GM12892 (cell line): Measurements from ENCODE around the gene USPL1.
A peak's percentile ranks its signal among the peaks of the same experiment; 100 is the strongest.
"Not testable (repeated sequence)": the region's sequence is repeated elsewhere in the genome, so short reads cannot be mapped to it uniquely, and the experiment has no call there.

ENCODE experiments used
- DNase-seq: peaks from one replicate; pipeline ENCODE4 v3.0.0; 2011; ENCODE audit not compliant: insufficient read length
- FAIRE-seq: peaks from 2 replicates; lab custom pipeline; 2011; peaks lifted over from hg19 to GRCh38; lab: Jason Lieb, UNC
- POLR2A ChIP-seq: IDR thresholded peaks from 2 replicates; pipeline ENCODE4 v1.6.1; 2011; ENCODE audit warnings: low read depth, low read length, control low read depth
- POLR2AphosphoS5 ChIP-seq: IDR thresholded peaks from 2 replicates; pipeline ENCODE4 v1.6.1; 2011; ENCODE audit warnings: low read depth, low read length, control low read depth
- TAF1 ChIP-seq: IDR thresholded peaks from 2 replicates; pipeline ENCODE4 v1.6.1; 2011; ENCODE audit warnings: low read depth, mild to moderate bottlenecking, control low read depth, low read length, borderline replicate concordance

USPL1 gene

DNA sequence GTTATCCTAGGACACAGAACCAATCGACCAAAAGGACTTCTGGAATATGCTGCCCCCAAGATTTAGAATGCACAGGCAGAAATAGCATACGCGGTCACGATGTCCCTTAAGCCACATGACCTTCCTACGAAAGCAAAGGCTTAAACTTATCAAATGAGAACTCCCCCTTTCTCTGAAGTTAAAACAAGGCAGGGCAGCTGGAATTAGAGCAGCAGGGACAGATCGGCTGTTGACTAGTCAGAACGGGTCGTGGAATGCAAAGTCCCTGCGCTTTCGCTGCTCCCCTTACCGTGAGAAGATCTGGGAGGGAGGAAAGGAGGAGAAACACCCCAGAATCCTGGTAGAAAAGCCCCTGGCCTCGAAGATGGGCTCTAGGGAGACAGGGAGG lies 799 bp upstream of the USPL1 start:
- DNase-seq, result peak; percentile 21

DNA sequence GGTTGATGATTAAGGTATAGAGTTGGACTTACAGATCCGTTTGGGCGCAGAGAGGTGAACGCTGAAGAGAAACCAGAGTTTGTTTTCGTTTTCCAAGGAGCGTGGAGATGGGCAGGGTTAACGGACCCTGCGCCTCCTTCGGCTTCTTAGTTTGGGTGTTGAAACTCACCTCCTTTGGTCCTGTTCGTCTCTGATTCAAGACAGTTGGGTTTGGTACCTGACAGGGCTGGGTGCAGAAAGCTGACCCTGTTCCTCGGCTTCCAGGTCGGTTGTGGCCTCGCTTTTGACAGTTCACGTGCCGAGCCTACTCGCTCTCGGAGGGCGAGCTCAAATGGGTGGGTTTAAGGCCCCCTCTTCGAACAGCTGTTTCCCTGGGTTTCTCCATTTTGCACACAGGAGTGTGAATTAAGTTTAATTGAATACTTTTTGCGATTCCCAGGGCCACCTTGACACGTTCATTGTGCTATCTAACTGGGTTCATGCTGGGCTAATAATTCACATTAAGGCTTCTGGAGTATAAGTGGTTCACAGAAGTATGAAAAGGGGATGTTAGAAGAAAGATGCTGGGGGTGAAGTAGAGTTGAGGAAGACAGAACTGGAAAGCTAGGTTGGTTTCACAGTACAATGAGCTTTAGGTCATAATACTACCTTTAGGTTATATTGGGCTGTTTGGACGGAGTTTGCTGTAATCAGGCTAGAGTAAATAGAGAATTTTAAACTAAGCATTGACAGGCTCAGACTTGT lies 638 bp downstream of the USPL1 start:
- FAIRE-seq (peak; percentile 36), DNase-seq (no peak)
- no peak for TF ChIP-seq POLR2AphosphoS5
- TF ChIP-seq POLR2A, result no peak
- no peak for TF ChIP-seq TAF1

More for the DNA sequence above, 799 bp upstream of the USPL1 start:
- no peak for FAIRE-seq
- TF ChIP-seq POLR2A (peak; percentile 81), TAF1 (no peak), POLR2AphosphoS5 (peak; percentile 86)

GRCh38 chr13:30618930-30619279 lies 1.2 kb downstream of the USPL1 start:
- TF ChIP-seq POLR2AphosphoS5 (no peak), POLR2A (no peak), TAF1 (no peak)
- no peak for FAIRE-seq

DNA sequence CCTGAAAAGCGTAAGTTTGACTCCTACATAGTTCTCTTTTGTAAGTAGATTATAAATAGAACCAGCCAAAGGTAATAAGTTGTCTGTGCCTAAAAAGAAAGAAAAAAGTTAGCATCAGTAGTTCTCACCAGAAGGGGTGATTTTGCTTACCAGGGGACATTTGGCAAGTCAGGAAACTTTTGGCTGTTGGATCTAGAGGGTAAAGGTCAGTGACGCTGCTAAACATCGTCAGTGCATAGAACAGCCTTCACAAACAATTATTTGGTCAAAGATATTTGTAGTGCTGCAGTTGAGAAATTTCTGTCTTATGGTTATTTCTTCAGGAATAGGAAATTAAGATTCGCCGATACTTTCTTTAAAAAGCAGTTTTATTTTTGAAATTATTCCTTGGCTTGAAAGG lies 2.0 kb downstream of the USPL1 start:
- FAIRE-seq, result peak; percentile 24
- TF ChIP-seq POLR2AphosphoS5 (no peak), TAF1 (no peak), POLR2A (no peak)
- DNase-seq, result no peak

More at GRCh38 chr13:30618930-30619279, 1.2 kb downstream of the USPL1 start:
- DNase-seq, result no peak

DNA sequence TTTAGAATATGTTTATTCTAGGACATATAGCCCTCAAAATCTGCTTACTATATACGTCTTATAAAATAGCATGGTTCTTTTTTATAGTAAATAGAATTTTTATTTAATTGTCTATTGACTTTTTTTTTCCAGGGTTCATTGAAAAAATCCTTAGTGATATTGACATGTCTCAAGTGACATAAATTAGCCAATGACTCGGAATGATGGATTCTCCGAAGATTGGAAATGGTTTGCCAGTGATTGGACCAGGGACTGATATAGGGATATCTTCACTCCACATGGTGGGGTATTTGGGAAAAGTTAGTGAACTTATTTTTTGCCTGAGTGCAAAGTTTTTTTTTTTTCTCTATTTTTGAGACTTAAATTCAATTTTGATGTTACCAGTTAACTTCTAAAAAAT lies 3.2 kb downstream of the USPL1 start:
- DNase-seq, result no peak
- TF ChIP-seq TAF1, result no peak
- no peak for TF ChIP-seq POLR2AphosphoS5
- no peak for TF ChIP-seq POLR2A
- no peak for FAIRE-seq

DNA sequence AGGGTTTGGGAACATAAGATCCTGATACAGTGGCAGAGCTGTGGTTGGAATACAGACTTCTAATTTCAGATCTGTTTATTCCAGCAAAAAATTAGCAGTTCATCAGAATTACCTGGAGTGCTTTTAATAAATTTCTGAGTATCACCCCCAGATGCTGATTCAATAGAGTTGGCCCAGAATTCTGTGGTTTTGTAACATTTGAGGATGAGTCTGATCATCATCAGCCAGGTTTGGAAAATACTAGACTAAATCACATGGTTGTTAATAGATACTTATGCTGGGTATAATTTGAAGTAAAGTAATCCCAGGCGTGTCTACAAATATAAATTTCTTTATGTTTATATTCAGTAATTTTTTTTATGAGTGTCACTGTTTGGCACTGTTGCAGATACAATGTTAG lies 4.8 kb downstream of the USPL1 start:
- no peak for FAIRE-seq
- DNase-seq, result no peak
- no peak for TF ChIP-seq TAF1
- TF ChIP-seq POLR2AphosphoS5, result no peak
- TF ChIP-seq POLR2A, result no peak

DNA sequence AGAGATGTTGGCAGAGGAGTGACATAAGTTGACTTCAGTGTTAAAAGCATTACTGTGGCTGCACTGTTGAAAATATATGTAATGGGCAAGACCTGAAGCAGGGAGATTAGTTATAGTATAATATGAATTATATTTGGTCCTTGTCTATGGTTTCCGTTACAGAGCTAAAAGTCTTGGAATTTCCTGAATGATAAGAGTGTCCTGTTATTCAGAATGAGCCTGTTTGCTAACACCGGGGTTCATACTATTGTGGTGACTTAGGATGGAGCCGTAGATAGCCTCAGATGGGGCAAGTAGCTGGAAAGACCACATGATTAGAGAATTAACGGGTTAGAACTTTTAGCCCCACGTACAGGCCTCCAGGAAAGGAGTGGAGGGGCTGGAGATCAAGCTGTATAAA lies 5.7 kb downstream of the USPL1 start:
- no peak for DNase-seq
- TF ChIP-seq POLR2A (no peak), POLR2AphosphoS5 (no peak), TAF1 (no peak)
- no peak for FAIRE-seq

GRCh38 chr13:30624630-30625029 lies 6.9 kb downstream of the USPL1 start:
- no peak for FAIRE-seq
- DNase-seq, result no peak
- TF ChIP-seq POLR2A, result no peak
- no peak for TF ChIP-seq TAF1
- TF ChIP-seq POLR2AphosphoS5, result no peak

- FAIRE-seq (no peak), DNase-seq (no peak)
- no peak for TF ChIP-seq POLR2AphosphoS5
These were observed 11.8 kb downstream of the USPL1 start for GRCh38 chr13:30629527-30629926.

- FAIRE-seq, result no peak
- TF ChIP-seq POLR2AphosphoS5 (no peak), TAF1 (no peak), POLR2A (no peak)
- DNase-seq, result no peak
These were observed 16.1 kb downstream of the USPL1 start for GRCh38 chr13:30633861-30634260.

DNA sequence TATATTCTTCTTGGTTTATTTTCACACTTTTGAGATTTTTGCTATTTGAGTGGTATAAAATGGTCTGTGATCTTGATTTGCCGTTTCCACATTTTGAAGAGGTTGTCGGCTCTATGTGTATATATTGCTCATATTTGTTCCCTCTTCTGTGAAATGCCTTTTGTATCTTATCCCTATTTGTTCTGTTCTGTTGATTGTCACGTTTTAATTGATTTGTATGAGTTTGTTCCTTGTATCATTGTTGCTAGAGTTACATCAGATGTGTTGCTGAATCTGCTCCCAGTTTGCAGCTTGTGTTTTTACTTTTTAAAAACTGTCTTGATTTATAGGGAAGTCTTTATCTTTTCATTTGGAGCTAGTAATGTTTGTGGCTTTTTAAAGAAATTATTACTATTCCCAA lies 17.1 kb downstream of the USPL1 start:
- DNase-seq (no peak), FAIRE-seq (peak; percentile 48)
- TF ChIP-seq TAF1 (no peak), POLR2A (no peak), POLR2AphosphoS5 (no peak)

DNA sequence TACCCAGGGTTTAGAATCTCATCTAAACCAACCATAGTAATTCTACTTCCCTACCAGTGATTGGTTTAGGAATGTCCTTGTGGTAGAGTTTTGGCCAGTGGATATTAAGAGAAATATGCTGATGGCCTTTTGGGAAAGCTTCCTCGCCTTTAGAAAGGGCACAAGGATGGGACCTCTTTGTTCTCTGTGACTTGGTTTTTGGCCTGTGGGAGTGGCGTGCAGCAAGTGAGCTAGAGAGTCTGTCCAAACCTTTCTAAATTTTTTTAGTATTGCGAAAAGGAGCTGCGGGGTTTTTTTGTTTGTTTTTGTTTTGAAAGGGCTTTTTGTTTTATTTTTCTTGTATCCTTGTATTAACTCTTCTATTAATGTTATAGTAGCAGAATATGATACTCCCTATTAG lies 20.6 kb downstream of the USPL1 start:
- FAIRE-seq, result no peak
- TF ChIP-seq TAF1 (no peak), POLR2AphosphoS5 (no peak), POLR2A (no peak)

DNA sequence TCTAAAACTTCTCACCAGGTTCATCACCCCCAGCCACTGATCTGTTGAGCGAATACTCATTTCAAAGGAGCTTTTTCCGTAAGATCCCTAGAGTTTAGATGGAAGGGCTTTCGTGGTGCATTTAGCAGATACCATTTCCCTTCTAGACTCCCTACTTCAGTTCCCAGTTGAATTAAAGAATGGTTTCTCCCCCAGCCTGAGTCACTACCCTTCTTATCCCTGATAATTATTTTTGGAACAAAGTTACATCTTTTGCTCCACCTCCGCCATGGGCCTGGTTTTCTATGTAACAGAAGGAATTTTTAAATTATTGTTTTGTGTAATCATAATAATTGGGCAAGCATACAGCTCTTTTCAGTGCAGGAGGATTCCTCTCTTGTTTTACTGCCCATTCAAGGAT lies 22.0 kb downstream of the USPL1 start:
- no peak for TF ChIP-seq POLR2AphosphoS5
- no peak for TF ChIP-seq POLR2A
- FAIRE-seq, result no peak

More for the DNA sequence above, 20.6 kb downstream of the USPL1 start:
- no peak for DNase-seq

DNA sequence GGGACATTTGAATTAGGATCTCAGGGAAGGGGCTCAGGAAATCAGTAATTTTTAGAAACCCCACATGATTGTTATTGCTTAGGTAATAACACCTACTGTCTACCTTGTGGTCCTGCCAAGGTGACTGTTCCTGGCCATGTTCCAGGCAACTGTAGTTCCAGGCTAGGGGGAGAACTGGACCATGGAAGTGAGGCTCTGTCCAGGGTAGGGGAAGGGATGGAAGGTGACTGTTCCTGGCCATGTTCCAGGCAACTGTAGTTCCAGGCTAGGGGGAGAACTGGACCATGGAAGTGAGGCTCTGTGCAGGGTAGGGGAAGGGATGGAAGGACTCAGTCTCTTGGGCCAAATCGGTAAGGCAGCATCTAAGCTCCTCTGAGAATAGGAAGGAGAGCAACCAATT lies 23.5 kb downstream of the USPL1 start:
- not testable (repeated sequence) for DNase-seq, FAIRE-seq

More for the DNA sequence above, 22.0 kb downstream of the USPL1 start:
- DNase-seq, result no peak
